Left cardiac atrium (tissue), 4 donors: ENCODE results near the gene RNF141. TPM values are rescaled to one million over a fixed set of nuclear protein-coding genes. Genes with fewer than 3 reads are reported as not detected.

Experiments used
- ATAC-seq, 2 donors: fragments of 200-7000 bp; cut with Tn5 transposase; one replicate each; pipeline ENCODE4 v1.9.1; 2020; ENCODE audit warnings: mild to moderate bottlenecking in 2 of 2, moderate library complexity in 2 of 2
- DNase-seq: peaks from one replicate; pipeline ENCODE4 v3.0.0-alpha.2; 2020
- intact Hi-C, 2 donors: fragments of 100-400 bp; cut with DNase I; formaldehyde crosslinking; loops; one replicate each; pipeline versions ENCODE4 v1.14.1 to v1.15.1; 2022 to 2023
- long read RNA-seq: library from polyadenylated mRNA; unstranded; transcript quantifications from one replicate; pipeline ENCODE4 v2.0.0, GENCODE V29; 2021
- total RNA-seq, 2 donors: library from RNA; stranded (reverse); fragmentation: NEBNext Ultra II Directional; extraction: Animal tissue kit (Norgen Biotek cat#: 25700); gene quantifications; one replicate each; pipeline ENCODE4 v1.2.1, GENCODE V29; 2021
- donor health status: DM: no; HTN: yes; CAD: no.
- donor health status: DM: no; HTN: yes; CAD: no; lungs with severe emphysema.
- donor health status: DM: yes; HTN: yes; CAD: no.
- donor health status: Dilated cardiomyopathy.

Gene RNF141, protein sequence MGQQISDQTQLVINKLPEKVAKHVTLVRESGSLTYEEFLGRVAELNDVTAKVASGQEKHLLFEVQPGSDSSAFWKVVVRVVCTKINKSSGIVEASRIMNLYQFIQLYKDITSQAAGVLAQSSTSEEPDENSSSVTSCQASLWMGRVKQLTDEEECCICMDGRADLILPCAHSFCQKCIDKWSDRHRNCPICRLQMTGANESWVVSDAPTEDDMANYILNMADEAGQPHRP
- 10 to 100 TPM; 34.7 to 34.8 TPM for total RNA-seq
- long read RNA-seq, full-length matches to known transcripts = 31 of 34 reads
- long read RNA-seq, partial matches to known transcripts = 2 of 34 reads
- long read RNA-seq, other reads (novel, unspliced or antisense) = 1 of 34 reads

DNA sequence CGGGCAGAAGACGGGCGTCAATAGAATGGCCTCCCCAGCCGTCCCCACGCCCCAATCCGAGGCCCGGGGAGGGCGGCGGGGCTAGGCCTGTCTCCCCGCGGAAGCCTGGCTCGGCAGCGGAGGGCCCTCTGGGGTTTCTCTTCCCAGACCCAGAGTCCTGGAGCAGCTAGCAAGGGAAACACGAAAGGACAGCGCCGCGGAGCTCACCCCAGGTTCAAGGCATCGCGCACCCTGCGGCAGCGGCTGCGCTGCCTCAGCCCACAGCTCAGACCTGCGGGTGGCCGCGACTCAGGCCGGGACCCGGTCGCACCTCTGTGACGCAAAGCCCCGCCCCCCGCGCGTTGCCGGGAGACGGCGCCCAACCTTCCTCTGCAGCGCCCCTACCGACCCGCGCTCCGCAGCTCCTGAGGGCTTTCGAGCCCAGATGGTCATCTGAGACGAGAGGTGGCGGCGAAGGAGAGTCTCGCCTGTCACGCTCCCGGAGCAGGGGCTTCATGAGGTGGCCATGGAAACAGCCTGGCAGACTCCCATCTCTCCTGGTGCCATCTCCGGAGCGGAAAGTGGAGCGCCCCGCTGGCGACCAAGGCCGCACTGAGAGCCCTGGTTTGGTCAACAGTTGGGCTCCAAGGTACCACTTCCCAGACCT is at the start of gene RNF141:
RNF141 (minus strand) TSS at position 273 of the 646 bp plus-strand sequence. CDS start 7,029 bp downstream, outside the sequence.
- intact Hi-C loops = loop anchor here in 1 of 2 donors (10.0 kb wide), 1 partner anchor 194 kb away; no protein-coding TSS in a partner anchor
- peak; percentile 99 to 100 for ATAC-seq
- peak; percentile 97 for DNase-seq

DNA sequence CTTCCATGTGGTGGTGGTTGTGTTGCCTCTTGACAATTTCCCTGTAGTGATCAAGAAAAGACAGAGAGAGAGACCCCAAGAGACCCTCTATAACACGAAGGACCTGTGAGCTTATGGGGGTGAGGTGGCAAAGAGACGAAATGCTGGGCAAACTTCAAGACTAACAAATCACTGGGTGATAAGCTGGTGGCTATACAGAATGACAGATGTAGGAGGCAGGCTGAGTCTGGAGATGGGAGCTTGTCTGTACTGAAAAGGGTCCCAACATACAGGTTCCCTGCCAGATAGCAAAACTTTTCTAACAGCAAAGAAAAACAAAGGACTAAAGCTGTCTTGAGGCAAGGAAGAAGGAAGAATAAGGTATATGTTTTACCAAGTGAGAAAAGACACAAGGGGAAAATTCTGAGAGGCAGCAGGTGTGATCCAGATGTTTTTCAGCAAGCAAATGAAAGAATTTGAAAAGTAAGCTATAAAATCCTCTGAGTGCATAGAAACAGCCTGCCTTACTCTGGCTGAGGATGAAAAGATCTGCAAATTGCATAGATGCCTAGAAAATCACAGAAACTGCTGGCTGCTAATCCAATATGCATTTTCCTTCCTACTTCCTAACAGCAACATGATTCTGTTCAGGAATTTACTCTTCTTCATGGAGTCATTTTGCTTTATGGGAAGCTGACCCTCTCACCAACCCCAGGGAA is 49.4 kb upstream of the RNF141 start:
- intact Hi-C loops = no loop called here
- ATAC-seq (no peak), DNase-seq (no peak)

DNA sequence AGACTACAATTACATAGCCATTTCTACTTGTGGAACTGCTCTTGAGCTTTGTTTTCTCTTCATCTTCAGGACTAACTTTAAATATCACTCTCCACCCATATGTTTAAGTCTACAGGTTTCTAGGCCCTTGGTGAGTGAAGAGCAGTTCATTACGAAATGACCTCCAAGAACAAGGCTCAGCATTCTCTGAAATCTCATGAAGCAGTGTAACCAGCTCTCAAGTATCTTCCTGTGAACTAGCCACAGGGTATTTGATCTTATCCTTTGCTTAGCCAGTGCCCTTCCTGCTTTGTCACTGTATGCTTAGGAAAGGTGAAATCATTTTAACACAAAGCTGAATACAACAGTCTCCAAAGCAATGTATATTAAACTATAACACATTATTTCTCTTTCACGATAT is 47.9 kb upstream of the RNF141 start:
- ATAC-seq (no peak), DNase-seq (no peak)
- intact Hi-C loops = no loop called here

DNA sequence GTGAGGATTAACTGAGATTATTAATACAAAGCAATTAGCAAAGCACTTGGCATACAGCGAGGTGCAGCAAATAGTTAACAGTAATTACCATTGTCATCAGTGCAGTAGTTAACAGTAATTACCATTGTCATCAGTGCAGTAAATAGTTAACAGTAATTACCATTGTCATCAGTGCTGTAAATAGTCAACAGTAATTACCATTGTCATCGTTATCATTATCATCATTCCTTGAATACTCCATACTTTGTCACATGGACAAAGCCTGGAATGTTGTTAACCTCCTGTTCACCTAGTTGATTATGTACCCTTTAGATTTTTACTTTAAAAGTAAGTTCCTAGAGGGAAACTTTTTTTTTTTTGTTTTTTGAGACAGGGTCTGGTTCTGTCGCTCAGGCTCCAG is 47.0 kb upstream of the RNF141 start:
- intact Hi-C loops = no loop called here
- DNase-seq = no peak
- no peak for ATAC-seq

DNA sequence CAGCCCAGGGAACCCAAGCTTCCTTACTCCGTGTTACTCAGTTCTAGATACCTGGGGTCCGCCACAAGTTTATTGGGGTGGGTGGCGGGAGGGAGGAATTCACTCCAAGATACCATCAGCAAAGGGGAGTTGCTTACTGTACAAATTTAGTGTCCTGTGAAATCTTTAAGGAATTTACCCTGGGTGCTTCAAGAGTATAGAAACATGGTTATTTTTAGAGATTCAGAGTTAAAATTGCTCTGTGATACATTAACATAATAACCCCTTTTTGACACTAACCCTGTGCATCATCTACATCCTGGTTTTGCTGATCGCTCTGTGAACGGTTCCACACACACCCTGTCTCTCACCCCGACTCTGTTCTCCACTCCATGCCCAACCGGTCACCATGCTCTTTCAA is 46.4 kb upstream of the RNF141 start:
- intact Hi-C loops = no loop called here
- no peak for DNase-seq
- no peak for ATAC-seq

DNA sequence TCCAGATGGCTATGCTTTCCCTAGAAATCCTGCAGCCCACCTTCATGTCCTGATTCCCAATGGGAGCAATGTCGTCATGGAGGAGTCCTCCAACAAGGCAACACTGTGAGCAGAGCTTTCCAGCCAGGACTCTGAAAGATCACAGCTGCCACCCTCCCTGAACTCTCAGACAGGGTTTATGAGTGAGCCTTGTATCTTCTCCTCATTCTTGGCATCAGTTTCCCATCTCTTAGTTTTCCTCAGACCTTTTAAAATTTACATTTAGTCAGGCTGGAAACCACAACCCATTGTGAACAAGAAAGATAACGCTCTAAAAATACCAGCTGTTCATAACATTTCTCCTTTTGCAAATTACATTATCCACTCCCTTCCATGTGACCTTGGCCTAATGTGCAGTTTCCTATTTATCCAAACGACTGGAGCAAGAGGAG is 43.1 kb upstream of the RNF141 start:
- intact Hi-C loops = no loop called here
- no peak for DNase-seq
- peak in 1 of 2 donors; percentile 13 for ATAC-seq

DNA sequence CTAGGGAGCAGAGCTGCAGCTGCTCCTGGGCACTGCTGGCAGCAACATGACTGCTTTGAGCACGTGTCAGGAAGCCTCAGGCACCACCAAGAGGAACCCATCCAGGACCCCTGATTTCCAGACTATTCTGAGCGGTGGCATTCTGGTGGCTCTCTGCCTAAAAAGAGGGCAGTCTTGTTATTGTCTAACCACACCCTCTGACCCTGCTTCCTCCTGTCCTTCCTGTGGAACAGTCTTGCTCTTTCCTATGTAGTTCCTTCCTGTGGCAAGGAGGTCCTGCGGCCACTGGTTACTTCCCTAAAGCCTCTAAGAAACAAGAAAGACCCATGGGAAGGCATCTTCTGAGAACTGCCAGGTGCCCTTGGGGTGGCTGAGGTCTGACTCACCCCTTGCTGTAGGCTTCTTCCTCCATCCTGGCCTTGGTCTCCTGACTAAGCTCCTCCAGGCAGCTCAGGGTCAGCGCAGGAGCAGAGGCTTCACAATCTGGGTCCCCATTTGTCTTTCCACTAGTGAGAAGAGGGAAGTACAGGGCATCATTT is 40.6 kb upstream of the RNF141 start:
- DNase-seq (peak; percentile 44), ATAC-seq (peak; percentile 61 to 81)
- intact Hi-C loops = no loop called here

DNA sequence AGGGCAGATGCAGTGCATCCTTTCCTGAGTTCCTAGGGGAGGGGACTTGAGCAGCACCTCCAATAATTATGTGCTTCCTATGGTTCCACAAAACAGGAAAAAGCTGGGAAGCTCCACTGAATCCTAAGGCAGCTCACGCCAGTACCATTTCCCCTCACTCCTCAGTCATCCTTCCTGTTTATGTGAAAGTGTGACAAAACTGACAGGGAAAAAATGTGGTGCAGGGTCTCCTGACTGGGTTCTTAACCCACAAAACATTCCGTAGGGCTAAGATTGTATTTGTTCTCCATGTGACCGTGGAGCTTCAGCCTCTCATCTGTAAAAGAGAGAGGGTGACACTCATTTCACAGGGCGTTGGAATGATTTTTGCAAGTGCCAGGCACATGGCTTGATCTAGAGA is 39.6 kb upstream of the RNF141 start:
- DNase-seq (no peak), ATAC-seq (no peak)
- intact Hi-C loops = no loop called here

DNA sequence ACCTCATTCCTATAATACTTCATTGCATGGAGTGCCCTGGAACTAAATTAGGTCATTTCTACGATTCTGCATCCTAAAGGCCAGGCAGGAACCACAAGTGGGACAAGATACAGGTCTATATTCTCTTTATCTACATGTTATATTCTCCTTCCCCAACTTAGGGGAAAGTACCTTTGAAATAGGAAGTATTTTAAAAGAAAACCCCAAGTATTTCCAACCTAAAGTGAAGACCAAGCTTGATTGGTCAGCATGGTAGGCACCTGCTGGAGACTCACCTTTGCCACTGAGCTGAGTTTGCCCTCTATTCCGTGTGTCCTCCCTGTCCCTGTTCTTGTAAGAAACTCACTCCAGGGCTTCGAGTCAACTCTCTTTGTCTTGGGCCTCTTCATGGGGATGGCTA is 38.7 kb upstream of the RNF141 start:
- ATAC-seq = no peak
- intact Hi-C loops = no loop called here
- DNase-seq = no peak

DNA sequence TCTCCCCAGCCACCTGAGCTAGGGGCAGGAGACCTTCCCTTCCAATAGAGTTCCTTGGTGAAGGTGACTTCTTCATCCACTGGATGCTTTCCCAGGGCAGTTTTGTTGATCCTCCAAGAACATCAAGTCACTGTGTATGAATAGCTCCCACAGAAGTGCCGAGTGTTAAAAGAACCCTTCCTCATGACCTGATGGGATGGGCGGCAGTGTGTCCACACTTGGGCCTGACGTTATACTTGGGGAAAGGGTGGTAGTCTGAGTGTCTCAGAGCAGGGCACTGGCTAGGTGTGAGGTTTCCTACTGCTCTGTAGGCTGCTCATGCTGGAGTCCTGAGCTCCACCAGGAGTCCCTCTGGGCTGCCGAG is 35.0 kb upstream of the RNF141 start:
- intact Hi-C loops = no loop called here
- DNase-seq (no peak), ATAC-seq (no peak)

DNA sequence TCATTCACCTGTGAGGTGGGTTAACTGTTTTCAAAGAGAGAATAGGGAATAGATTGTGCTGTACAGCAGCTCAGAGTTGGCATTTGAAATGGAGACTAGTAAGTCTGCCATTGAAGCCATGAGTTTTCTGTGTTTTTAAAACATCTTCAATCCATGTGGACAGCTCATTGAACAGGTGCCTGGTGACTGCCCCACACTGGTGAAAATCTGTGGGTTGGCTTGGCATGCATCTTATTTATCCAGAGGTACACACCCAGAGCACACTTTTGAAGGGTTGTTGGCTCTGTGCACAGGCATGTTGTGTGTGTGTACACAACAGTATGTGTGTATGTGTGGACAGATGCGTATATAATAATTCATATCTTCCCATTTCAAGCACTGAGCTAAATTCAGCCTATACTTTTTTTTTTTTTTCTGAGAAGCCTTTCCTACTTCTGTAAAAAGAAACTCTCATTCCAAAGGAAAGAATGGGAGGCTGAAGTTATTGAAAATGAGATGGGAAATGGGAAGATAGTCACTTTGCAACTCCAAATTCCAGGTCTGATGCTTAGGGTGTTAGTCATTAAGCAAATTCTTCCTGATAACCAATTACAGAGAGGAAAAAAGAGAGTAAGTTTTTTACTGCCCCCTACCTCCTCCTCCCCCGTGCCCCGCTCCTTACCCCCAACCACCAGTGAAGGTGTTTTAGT is 34.5 kb upstream of the RNF141 start:
- ATAC-seq = no peak

DNA sequence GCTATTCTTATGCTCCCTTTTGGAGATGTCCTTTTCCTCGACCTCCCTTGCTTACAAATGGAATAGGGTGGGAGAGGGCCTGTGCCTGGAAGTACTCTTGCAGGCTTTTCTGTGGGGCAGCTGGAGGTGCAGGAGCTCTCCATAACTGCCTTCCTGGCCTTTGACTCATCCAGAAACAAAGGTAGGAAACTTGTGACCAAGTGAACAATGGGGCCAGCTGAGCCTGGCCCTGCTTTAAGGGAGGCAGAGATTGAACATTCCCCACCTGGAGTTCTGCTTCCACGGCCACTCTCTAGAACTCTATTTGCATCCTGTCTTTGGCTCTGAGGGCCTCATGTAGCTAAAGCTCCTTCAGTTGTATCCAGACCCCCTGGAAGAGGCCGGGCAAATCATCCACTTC is 32.6 kb upstream of the RNF141 start:
- no peak for ATAC-seq
- DNase-seq = no peak
- intact Hi-C loops = no loop called here

More for the DNA sequence above, 34.5 kb upstream of the RNF141 start:
- DNase-seq = no peak
- intact Hi-C loops = no loop called here

DNA sequence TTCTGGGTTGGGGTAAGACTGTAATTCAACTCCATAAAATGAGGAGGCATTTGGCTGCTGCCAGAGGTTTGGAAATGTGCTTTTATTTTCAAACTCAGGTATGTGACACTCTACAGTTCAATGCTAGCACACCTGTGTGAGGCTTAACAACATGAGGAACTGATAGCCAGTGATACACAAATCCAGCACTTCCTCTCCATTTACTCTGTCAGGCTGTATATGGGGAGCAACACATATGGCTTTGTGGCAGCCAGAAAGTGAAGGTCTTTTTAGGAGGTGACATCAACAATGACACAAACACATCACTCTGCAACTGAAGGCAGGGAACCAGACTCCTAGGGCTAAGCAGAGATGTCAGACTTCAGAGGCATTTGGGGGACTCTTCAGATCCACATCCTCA is 32.0 kb upstream of the RNF141 start:
- ATAC-seq (no peak), DNase-seq (no peak)
- intact Hi-C loops = no loop called here

DNA sequence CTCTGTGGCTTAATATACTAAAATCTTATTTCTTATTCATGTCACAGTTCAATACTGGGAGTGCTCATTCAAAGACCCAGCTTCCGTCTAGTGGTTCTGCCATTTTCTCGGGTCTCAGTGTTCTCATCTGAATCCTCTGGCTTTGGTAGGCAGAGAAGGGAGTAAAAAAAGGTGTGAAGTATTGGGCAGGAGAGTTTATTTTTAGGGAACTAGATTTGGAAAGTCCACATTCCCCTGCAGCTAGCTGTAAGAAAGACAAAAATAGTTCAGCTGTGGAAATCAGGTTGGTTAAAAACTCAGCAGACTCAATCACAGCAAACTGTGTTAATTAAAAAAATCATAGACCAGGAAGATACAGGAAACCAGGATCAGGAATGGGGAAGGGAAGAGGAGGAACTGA is 31.5 kb upstream of the RNF141 start:
- ATAC-seq (peak in 1 of 2 donors; percentile 66), DNase-seq (no peak)
- intact Hi-C loops = no loop called here

DNA sequence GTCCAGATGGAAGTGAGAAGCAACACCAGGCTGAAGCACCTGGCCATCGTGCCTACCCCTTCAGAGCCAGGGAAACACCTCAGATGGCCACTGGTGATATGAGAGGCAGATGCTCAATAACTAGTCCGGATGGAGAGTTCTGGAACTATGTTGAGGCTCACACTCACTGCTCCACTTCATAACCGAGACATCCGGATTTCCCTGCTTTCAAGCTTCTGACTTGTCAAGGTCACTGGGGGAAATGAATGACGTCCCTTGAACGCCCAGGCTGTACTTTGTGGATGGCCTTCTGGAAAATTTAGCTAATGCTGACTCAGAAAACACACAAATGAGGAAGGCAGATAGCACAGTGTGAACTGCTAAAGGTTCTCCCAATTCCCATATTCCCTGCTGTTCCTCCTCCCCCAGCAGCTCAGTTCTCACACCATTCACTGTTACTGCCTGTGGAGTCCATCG is 27.5 kb upstream of the RNF141 start, which contains the start of gene LYVE1:
LYVE1 (minus strand) TSS at position 180 of the 456 bp plus-strand sequence; CDS start at position 47, 133 bp downstream.
- DNase-seq (peak; percentile 33), ATAC-seq (peak; percentile 54 to 84)
- intact Hi-C loops = no loop called here

DNA sequence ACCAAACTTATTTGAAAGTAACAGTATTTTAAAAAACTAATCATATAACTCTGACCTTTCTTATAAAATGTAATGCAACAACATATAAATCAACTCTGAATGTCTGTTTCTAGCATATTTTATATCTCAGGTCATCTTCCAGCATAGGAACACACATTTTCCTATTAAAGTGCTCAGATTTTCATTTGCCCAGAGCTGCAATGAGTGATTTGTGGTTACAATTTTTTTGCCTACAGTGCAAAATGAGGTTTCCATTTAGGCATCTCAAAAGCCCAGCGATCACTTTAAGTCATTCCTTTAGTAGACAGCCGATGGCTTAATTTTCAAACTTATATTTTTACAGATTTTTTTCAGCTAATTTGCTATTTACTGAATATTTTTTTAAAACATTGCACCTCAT is 26.5 kb upstream of the RNF141 start:
- ATAC-seq (no peak), DNase-seq (no peak)
- intact Hi-C loops = no loop called here

DNA sequence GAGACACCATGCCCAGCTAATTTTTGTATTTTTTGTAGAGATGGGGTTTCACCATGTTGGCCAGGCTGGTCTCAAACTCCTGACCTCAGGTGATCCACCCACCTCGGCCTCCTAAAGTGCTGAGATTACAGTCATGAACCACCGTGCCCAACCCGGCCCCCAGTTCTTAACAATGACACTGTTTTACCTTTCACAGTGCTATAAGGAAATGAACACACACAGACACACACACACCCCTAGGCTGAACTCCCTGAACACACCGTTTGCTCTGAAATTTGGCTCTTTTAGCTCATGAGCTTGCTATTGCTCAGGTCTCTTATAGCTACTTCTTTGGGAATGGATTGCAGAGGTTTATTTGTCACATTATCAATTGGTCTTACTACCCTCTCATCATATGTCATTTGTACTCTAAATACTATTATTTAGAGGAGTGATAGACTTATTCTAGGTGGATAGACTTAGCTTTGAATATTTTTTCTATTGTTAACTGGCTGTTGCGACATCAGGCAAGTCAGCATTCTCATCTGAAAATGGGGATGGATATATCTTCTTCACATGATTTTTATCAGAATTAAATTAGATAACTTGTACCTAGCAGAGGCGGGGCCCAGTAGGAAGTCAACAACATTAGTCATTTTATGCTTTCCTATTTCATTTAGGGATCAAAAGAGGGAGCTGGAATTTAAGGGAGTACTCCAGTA is 25.4 kb upstream of the RNF141 start:
- DNase-seq = no peak
- intact Hi-C loops = no loop called here
- no peak for ATAC-seq

DNA sequence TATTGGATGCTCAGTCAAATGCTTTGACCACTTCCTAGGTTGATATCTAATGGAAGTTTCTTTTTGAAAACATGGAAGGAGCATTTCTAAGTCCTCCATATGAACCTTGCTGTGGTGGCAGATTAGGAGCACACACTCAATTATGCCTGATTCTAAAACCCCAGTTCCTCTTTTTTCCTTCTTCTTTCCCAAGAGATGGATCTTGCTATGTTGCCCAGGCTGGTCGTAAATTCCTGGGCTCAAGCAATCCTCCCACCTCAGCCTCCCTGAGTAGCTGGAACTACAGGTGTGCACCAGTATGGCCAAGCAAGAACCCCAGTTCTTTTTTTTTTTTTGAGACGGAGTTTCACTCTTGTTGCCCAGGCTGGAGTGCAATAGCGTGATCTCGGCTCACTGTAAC is 24.5 kb upstream of the RNF141 start:
- intact Hi-C loops = no loop called here

More for the DNA sequence above, 24.5 kb upstream of the RNF141 start:
- DNase-seq = no peak
- no peak for ATAC-seq
